GM13976 (cell line): ENCODE measurements around the gene FRMD4A.
"Not testable (repeated sequence)": the region's sequence is repeated elsewhere in the genome, so short reads cannot be mapped to it uniquely, and the experiment has no call there.

Experiments used
- DNase-seq: peaks from one replicate; pipeline ENCODE4 v3.0.0; 2012; ENCODE audit warnings: low spot score
- CTCF ChIP-seq: IDR thresholded peaks from 2 replicates; pipeline ENCODE4 v1.5.1; 2012; ENCODE audit warnings: borderline replicate concordance, mild to moderate bottlenecking; ENCODE audit not compliant: insufficient read depth; ENCODE audit errors: extremely low read depth, missing control alignments, control extremely low read depth
- in situ Hi-C: fragments of 300-500 bp; cut with MboI; formaldehyde crosslinking; loops from one replicate; pipeline ENCODE4 v1.12.0; 2022; ENCODE audit warnings: low sequenced_read_pairs, mixed read lengths, inconsistent platforms; ENCODE audit not compliant: unreplicated experiment

The FRMD4A gene

DNA sequence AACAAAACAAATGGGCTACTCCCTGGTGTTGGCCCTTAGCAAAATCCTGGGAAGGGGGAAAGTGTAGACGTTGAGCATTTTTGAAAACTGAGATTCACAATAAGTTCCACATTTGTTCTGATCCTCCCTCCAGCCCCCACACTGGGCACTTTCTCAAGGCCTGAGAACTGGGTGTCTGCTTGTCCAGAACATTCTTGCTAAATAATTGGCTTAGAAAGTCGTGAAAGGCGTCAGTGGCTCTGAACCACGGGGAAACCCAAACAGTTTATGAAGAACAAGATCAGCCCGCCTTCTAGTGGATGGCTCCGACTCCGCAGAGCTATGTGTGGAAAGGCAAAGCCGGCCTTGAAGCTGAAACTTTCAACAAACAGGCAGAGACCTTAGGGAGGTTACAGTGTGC, 373.9 kb downstream of the FRMD4A start:
- in situ Hi-C loops: no loop called here
- DNase-seq: no peak

GRCh38 chr10:13955409-13956068, 375.2 kb downstream of the FRMD4A start:
- TF ChIP-seq CTCF: no peak
- in situ Hi-C loops: no loop called here
- DNase-seq: no peak

More for the DNA sequence above, 373.9 kb downstream of the FRMD4A start:
- TF ChIP-seq CTCF: no peak

- DNase-seq, in situ Hi-C loops: not testable (repeated sequence)
These were observed 376.5 kb downstream of the FRMD4A start for GRCh38 chr10:13954195-13954594.

- no peak for TF ChIP-seq CTCF
- DNase-seq: no peak
- in situ Hi-C loops: no loop called here
These were observed 377.4 kb downstream of the FRMD4A start for GRCh38 chr10:13953371-13953770.

DNA sequence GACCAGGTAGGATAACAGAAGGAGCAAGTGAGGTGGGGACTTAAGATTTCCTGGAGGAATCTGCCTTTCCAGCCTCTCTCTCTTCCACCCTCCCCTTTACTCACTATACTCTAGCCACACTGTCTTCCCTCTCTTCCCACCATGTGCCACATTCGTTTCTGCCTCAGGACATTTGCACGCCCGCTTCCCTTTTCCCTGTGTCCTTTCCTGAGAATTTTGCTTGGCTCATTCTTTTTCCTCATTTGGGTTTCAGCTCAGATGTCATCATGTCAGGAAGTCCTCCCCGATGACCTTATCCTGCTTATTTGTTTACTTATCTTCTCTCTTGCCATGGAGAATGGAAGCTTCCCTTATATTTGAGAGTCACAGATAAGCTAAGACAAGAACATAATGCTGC, 380.2 kb downstream of the FRMD4A start:
- no peak for TF ChIP-seq CTCF
- in situ Hi-C loops: no loop called here
- no peak for DNase-seq

DNA sequence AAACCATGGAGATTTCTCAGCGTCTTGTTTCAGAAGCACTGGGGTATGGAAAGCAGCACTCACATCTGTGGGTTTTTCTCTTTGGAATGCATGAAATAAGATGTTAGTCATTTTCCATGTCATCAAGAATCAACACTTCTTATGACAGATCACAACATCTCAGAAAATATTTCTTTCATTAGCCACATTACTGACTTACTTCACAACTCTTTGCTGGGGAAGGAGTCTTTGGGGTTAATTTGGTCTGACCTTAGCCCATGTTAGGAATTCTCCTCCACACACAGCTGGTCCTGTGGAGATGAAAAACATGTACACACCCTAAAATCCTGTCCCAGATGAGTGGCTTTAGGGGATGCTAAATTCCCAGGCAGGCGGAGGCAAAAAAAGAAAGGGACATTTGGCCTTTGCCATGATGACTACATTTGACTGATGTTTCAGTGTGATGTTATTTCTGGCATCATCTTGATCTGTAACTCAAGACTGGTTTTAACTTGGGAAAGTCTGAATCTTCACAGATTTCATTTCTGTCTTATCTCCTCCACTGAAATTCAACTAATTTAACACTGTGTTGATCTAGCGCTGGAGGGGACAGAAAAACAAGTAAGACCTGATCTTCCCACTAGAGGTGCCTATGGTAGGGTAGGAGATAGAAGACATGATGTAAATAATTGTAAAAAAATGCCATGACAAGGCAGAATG, 380.7 kb downstream of the FRMD4A start:
- DNase-seq: no peak
- in situ Hi-C loops: no loop called here

More for the DNA sequence above, 380.7 kb downstream of the FRMD4A start:
- TF ChIP-seq CTCF: no peak
